Astrocyte of the cerebellum (primary cell): ENCODE measurements around the gene SGMS1.

Experiments used
- DNase-seq: peaks from one replicate; pipeline ENCODE4 v3.0.0-alpha.2; 2011; ENCODE audit warnings: low read depth
- H3K4me3 ChIP-seq: 2 replicates; pipeline ENCODE4 v1.5.1; 2011; ENCODE audit warnings: mild to moderate bottlenecking, low read depth, low read length, moderate library complexity
- in situ Hi-C: cut with HindIII; loops from 2 replicates; pipeline ENCODE4 v1.10.0; 2017; ENCODE audit warnings: low sequenced_read_pairs
- TF ChIP-seq, protein P1 (sequence below): IDR thresholded peaks from 2 replicates; pipeline ENCODE4 v1.5.1; 2012; ENCODE audit warnings: low read length, low read depth, moderate library complexity, mild to moderate bottlenecking; ENCODE audit errors: missing control alignments

Gene SGMS1

DNA sequence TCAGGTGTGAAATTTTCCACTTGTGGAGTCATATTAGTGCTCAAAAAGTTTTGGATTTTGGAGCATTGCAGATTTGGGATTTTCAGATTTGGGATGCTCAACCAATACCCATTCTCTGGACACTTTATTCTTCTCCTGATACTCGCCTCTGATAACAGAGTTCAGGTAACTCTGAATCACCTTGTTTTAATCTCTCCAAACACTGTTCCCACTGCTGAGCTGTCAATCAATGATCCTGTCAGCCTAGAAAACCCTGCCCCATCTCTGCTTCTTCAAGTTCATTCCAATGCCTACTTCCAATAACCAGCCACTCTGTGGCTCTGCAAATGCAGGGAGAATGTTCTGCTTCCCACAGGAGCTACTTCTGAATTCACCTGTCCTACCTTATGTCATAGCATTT, 21.8 kb downstream of the SGMS1 start:
- in situ Hi-C loops, result no loop called here
- no peak for DNase-seq
- TF ChIP-seq, protein P1, sequence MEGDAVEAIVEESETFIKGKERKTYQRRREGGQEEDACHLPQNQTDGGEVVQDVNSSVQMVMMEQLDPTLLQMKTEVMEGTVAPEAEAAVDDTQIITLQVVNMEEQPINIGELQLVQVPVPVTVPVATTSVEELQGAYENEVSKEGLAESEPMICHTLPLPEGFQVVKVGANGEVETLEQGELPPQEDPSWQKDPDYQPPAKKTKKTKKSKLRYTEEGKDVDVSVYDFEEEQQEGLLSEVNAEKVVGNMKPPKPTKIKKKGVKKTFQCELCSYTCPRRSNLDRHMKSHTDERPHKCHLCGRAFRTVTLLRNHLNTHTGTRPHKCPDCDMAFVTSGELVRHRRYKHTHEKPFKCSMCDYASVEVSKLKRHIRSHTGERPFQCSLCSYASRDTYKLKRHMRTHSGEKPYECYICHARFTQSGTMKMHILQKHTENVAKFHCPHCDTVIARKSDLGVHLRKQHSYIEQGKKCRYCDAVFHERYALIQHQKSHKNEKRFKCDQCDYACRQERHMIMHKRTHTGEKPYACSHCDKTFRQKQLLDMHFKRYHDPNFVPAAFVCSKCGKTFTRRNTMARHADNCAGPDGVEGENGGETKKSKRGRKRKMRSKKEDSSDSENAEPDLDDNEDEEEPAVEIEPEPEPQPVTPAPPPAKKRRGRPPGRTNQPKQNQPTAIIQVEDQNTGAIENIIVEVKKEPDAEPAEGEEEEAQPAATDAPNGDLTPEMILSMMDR, result no peak
- H3K4me3 ChIP-seq, result no peak overlapping the region

GRCh38 chr10:50600831-50601477, 22.8 kb downstream of the SGMS1 start:
- DNase-seq, result no peak
- in situ Hi-C loops, result no loop called here
- no peak overlapping the region for H3K4me3 ChIP-seq
- TF ChIP-seq, protein P1, result no peak

GRCh38 chr10:50600286-50600685, 23.5 kb downstream of the SGMS1 start:
- DNase-seq, result no peak
- no peak overlapping the region for H3K4me3 ChIP-seq
- in situ Hi-C loops, result no loop called here
- TF ChIP-seq, protein P1, result no peak

DNA sequence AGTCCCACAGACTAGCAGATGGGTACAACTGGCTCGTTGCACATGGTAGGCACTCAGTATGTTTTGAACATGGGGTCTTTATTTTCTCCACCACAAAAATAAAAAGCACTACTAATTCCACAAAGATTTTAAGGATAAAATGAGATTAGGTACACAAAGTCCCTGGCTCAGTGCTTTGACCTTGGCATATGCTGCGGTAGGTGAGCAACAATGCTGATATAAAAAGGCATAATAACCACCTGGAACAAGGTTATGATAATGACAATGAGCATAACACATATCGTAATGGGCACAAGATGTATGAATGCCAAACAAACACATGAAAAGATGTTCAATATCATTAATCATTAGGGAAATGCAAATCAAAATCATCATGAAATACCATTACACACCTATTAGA, 26.9 kb downstream of the SGMS1 start:
- in situ Hi-C loops, result no loop called here
- TF ChIP-seq, protein P1, result no peak
- H3K4me3 ChIP-seq, result no peak overlapping the region
- DNase-seq, result no peak

GRCh38 chr10:50596456-50596855, 27.3 kb downstream of the SGMS1 start:
- DNase-seq, result no peak
- in situ Hi-C loops, result no loop called here
- no peak overlapping the region for H3K4me3 ChIP-seq
- TF ChIP-seq, protein P1, result no peak

- no peak for DNase-seq
Observed at GRCh38 chr10:50595785-50596184, 28.0 kb downstream of the SGMS1 start.

More at GRCh38 chr10:50595785-50596184, 28.0 kb downstream of the SGMS1 start:
- in situ Hi-C loops, result no loop called here
- no peak overlapping the region for H3K4me3 ChIP-seq
- TF ChIP-seq, protein P1, result no peak
